WERI-Rb-1 (cell line): ENCODE results near the gene MEGF11.

Source experiments
- DNase-seq: peaks from one replicate; pipeline ENCODE4 v3.0.0-alpha.2; 2020
- H3K27ac ChIP-seq: fragments of 250-450 bp; sonication (Bioruptor Pico); 2 replicates; pipeline ENCODE4 v1.5.1; 2020; ENCODE audit warnings: mild to moderate bottlenecking, moderate library complexity
- H3K27me3 ChIP-seq: fragments of 250-450 bp; sonication (Bioruptor Pico); 2 replicates; pipeline ENCODE4 v1.5.1; 2021; ENCODE audit warnings: mild to moderate bottlenecking, low read depth, moderate library complexity; ENCODE audit not compliant: insufficient read depth, severe bottlenecking
- H3K36me3 ChIP-seq: fragments of 250-450 bp; sonication (Bioruptor Pico); 2 replicates; pipeline ENCODE4 v1.5.1; 2020; ENCODE audit warnings: mild to moderate bottlenecking, moderate library complexity
- H3K4me3 ChIP-seq: 2 replicates; pipeline ENCODE4 v1.5.1; 2011; ENCODE audit warnings: low read depth, mild to moderate bottlenecking, control low read depth, low read length
- H3K9me3 ChIP-seq: fragments of 250-450 bp; sonication (Bioruptor Pico); 2 replicates; pipeline ENCODE4 v1.5.1; 2021; ENCODE audit warnings: mild to moderate bottlenecking, moderate library complexity; ENCODE audit not compliant: severe bottlenecking
- TF ChIP-seq, protein P1 (sequence below): IDR thresholded peaks from 2 replicates; pipeline ENCODE4 v1.5.1; 2011; ENCODE audit warnings: low read depth, mild to moderate bottlenecking, control low read depth, inconsistent platforms, low read length

The MEGF11 gene

DNA sequence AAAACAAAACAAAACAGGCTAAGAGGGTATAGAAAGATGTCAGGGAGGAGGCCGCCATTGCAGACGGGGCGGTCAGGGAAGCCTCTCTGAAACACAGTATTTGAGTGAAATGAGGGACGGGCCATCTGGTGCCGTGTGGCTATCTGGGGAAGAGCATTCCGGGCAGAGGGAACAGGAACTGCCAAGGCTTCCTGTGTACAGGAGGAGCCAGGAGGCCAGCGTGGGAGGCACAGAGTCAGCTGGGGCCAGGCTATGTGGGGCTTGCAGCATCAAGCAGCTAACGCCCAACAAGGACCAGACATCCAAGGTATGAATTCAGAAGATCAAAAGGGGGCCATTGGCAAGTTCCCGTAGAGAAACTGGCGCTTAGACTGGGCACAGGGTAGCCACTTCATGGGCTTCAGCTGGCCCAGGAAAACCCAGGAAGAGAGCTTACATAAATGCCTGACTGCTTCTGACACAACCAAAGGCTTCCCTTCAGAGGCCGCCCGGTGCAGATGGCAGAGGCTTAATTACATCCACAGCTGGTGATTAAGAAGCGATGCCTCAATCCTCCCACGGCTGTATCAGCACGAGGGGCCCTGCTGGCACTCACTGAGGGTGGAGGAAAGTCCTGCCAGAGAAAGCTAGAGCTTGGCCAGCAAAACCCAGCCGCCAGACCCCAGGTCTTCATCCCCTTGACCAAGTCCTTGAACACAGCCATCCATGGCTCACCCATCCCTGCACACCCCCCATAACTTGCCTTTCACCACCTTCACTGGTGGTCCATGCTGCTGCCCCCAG lies 144.9 kb downstream of the MEGF11 start:
- no peaks in the 10 kb centered on the region for H3K36me3 ChIP-seq
- H3K27me3 ChIP-seq = no peaks in the 10 kb centered on the region
- H3K27ac ChIP-seq = peak overlapping the region; percentile 62
- DNase-seq = peak; percentile 92
- H3K9me3 ChIP-seq = no peaks in the 10 kb centered on the region
- no peak overlapping the region for H3K4me3 ChIP-seq
- TF ChIP-seq, protein P1, sequence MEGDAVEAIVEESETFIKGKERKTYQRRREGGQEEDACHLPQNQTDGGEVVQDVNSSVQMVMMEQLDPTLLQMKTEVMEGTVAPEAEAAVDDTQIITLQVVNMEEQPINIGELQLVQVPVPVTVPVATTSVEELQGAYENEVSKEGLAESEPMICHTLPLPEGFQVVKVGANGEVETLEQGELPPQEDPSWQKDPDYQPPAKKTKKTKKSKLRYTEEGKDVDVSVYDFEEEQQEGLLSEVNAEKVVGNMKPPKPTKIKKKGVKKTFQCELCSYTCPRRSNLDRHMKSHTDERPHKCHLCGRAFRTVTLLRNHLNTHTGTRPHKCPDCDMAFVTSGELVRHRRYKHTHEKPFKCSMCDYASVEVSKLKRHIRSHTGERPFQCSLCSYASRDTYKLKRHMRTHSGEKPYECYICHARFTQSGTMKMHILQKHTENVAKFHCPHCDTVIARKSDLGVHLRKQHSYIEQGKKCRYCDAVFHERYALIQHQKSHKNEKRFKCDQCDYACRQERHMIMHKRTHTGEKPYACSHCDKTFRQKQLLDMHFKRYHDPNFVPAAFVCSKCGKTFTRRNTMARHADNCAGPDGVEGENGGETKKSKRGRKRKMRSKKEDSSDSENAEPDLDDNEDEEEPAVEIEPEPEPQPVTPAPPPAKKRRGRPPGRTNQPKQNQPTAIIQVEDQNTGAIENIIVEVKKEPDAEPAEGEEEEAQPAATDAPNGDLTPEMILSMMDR = no peak

DNA sequence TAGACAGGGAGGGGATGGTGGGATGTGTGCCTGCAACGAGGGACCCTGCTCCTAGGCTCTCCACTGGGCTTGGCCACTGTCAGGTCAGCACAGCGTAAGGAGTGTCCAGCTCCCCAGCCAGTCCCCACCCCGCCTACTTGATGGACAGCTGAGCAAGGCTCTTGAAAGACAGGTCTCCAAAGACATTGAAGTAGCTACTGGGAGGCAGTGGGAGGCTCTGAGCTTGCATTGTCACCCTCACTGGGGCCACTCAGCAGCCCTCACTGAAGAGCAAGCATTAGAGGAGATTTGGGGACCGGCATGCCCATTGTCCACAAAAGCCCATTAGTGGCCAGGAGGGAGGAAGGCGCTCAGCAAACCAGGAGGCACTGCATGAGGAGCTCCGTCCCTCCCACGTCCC lies 146.5 kb downstream of the MEGF11 start:
- Histone ChIP-seq H3K4me3 (no peak overlapping the region), H3K27me3 (no peaks in the 10 kb centered on the region), H3K36me3 (no peaks in the 10 kb centered on the region), H3K27ac (no peak overlapping the region; the same call in 1 of the 2 replicates), H3K9me3 (no peaks in the 10 kb centered on the region)
- TF ChIP-seq, protein P1 = no peak
- DNase-seq = no peak

DNA sequence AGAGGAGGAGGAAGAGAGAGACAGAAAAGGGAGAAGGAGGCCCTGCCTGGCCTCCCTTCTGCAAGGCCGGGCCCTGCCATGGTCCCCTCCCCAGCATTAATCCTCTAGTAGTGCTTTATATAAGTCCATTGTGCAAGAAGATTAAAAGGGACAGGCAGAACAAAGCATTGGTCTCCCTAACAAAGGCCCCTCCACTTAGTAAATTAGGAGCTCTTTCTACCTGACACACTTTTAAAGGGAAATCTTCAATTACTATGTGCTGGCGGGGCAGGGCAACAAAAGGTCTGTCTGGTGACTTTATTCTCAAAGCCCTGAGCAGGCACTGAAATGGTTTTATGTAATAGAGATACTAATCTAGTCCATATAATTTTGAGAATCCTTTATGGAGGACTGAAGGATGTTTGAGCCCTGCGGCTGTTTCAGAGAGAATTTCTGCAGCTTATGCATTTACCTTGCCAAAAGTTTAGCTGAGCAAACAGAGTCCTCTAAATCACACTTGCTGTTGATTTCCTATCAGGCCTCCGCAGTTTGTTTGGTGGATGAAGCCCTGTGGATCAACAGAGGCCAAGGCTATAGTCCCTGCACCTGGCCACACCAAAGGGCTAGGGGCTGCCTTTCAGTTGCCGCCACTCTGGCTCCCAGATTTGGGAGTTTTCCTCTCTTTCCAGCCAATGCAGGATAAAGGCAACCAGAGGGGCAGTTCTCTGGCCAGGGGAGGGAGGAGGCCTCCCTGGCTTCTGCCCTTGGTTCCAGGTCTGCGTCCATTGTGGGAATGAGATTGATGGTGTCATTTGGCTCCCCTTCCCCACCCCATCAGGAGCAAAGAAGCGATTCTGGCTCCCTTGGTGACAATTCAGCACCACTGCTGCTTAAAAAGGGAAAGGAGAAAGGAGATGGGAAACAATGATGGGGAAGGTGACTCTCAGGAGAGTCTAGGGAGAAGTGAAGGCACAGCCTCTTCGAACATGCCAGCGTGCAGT lies 148.0 kb downstream of the MEGF11 start:
- DNase-seq = peak; percentile 60
- no peaks in the 10 kb centered on the region for H3K9me3 ChIP-seq
- no peaks in the 10 kb centered on the region for H3K27me3 ChIP-seq
- TF ChIP-seq, protein P1 = no peak
- H3K36me3 ChIP-seq = no peaks in the 10 kb centered on the region
- H3K4me3 ChIP-seq = no peak overlapping the region
- peak overlapping the region; percentile 55 for H3K27ac ChIP-seq

DNA sequence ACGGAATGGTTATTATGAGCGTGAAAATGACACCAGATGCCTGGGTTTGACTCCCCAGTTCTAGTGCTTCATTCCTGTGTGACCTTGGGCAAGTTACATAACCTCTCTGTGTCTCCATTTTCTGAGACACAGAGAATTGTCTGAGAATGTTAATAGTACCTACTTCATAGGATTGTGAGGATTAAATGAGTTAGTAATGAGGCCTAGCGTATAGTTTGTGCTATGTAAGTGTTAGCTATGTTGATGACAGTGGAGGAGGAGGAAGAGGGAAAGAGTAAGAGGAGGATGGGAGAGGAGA lies 150.3 kb downstream of the MEGF11 start:
- Histone ChIP-seq H3K4me3 (no peak overlapping the region), H3K27me3 (no peaks in the 10 kb centered on the region), H3K9me3 (no peaks in the 10 kb centered on the region), H3K36me3 (no peaks in the 10 kb centered on the region), H3K27ac (peak overlapping the region; percentile 54)
- no peak for DNase-seq
- TF ChIP-seq, protein P1 = no peak

DNA sequence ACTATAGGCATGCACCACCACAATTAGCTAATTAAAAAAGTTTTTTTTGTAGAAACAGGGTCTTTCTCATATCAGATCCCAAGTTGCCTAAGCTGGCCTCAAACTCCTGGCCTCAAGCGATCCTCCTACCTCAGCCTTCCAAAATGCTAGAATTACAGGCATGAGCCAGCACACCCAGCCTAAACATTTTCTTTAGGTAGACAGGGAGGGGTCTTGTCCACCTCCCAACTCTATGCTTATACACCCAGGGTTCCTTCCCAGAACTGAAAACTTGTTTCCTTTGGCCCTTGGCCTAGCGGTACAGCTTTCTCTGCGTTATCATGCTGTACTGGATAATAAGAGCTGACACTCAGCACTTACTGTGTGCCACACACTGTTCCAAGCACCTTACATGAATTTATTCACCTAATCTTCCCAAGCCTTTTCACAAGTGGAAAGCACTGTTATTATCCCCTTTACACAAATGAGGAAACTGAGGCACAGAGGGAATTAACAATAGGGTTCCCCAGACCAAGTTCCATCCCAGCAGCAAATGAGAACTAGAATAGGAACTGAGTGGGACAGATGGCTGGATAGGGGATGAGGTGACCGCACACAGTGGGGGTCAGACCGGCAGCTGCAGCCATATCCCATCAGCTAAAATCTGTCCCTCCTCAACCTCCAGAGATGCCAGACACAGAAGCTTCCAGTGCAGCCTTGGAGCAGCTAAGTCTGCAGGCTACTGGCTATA lies 150.8 kb downstream of the MEGF11 start:
- no peaks in the 10 kb centered on the region for H3K36me3 ChIP-seq
- H3K9me3 ChIP-seq = no peaks in the 10 kb centered on the region
- TF ChIP-seq, protein P1 = no peak
- H3K27ac ChIP-seq = peak overlapping the region; percentile 54
- DNase-seq = peak; percentile 60
- no peak overlapping the region for H3K4me3 ChIP-seq
- no peaks in the 10 kb centered on the region for H3K27me3 ChIP-seq
